GM12878 (cell line): ENCODE results near the gene ZBTB7B. TPM values are rescaled to one million over a fixed set of nuclear protein-coding genes. Genes with fewer than 3 reads are reported as not detected.

ENCODE experiments used
- ATAC-seq: fragments of 200-7000 bp; cut with Tn5 transposase; 3 replicates; pipeline ENCODE4 v1.9.1; 2020; ENCODE audit warnings: mild to moderate bottlenecking, moderate library complexity
- BruUV-seq: library from RNA; stranded (reverse); fragments of 400-500 nt; replicated peaks from 2 replicates; lab custom pipeline; 2021; lab: Mats Ljungman, UMichigan
- CTCF ChIA-PET: fragments of 300-600 bp; sonication (Branson Sonifier 250); formaldehyde crosslinking; extraction: SDS; loops from one replicate; lab custom pipeline; 2021; ENCODE audit warnings: inconsistent platforms; lab: Yijun Ruan, JAX
- POLR2A ChIA-PET: fragments of 350-600 bp; formaldehyde crosslinking; extraction: SDS; loops from one replicate; lab custom pipeline; 2021; ENCODE audit warnings: inconsistent platforms; lab: Charles Lee
- RAD21 ChIA-PET: fragments of 300-600 bp; sonication (Branson Sonifier 250); formaldehyde crosslinking; loops from one replicate; lab custom pipeline; 2023; ENCODE audit warnings: antibody characterized with exemption; ENCODE audit not compliant: unreplicated experiment; lab: Charles Lee
- SMC1A ChIA-PET: fragments of 300-600 bp; sonication (Branson Sonifier 250); formaldehyde crosslinking; loops from one replicate; lab custom pipeline; 2023; ENCODE audit not compliant: unreplicated experiment, uncharacterized antibody; lab: Charles Lee
- DNase-seq: peaks from one replicate; pipeline ENCODE4 v3.0.0-alpha.2; 2011; ENCODE audit warnings: low read depth, low spot score
- FAIRE-seq: peaks from 3 replicates; lab custom pipeline; 2011; peaks lifted over from hg19 to GRCh38; lab: Jason Lieb, UNC
- H2AFZ ChIP-seq: 2 replicates; pipeline ENCODE4 v1.6.0; 2011; ENCODE audit warnings: low read depth, low read length, control low read depth; ENCODE audit not compliant: control insufficient read depth
- H3K27ac ChIP-seq: 2 replicates; pipeline ENCODE4 v1.5.1; 2011; ENCODE audit warnings: control low read depth; ENCODE audit not compliant: control insufficient read depth, insufficient read depth
- H3K27me3 ChIP-seq, 2 experiments: replicated peaks in 1 of 2; 2 replicates each; pipeline versions ENCODE4 v1.6.0 to v1.6.1; 2011; ENCODE audit warnings: low read length in 1 of 2; ENCODE audit not compliant: control insufficient read depth in 2 of 2, insufficient read depth in 2 of 2
- H3K36me3 ChIP-seq, 2 experiments: 2 replicates each; pipeline ENCODE4 v1.5.1; 2011; ENCODE audit warnings: low read length in 1 of 2; ENCODE audit not compliant: control insufficient read depth in 2 of 2, insufficient read depth in 2 of 2
- H3K4me1 ChIP-seq: 2 replicates; pipeline ENCODE4 v1.6.1; 2011; ENCODE audit warnings: mild to moderate bottlenecking, low read length, moderate library complexity, mixed read lengths; ENCODE audit not compliant: control insufficient read depth, insufficient read depth
- H3K4me2 ChIP-seq: 2 replicates; pipeline ENCODE4 v1.6.0; 2011; ENCODE audit warnings: control low read depth; ENCODE audit not compliant: control insufficient read depth, insufficient read depth
- H3K4me3 ChIP-seq: fragments of 200-600 bp; sonication (generic); 2 replicates; pipeline ENCODE4 v1.5.1; 2016
- H3K79me2 ChIP-seq: 2 replicates; pipeline ENCODE4 v1.6.0; 2011; ENCODE audit warnings: low read length; ENCODE audit not compliant: control insufficient read depth, insufficient read depth
- H3K9ac ChIP-seq: 2 replicates; pipeline ENCODE4 v1.8.0; 2011; ENCODE audit warnings: low read length, control low read depth, mixed read lengths; ENCODE audit not compliant: control insufficient read depth, insufficient read depth
- H3K9me3 ChIP-seq: replicated peaks from 3 replicates; pipeline ENCODE4 v1.5.1; 2011; ENCODE audit warnings: mild to moderate bottlenecking, low read length; ENCODE audit not compliant: control insufficient read depth, insufficient read depth
- H4K20me1 ChIP-seq: 2 replicates; pipeline ENCODE4 v1.6.0; 2011; ENCODE audit not compliant: control insufficient read depth, insufficient read depth
- ESRRA ChIP-seq: IDR thresholded peaks from 2 replicates; pipeline ENCODE4 v1.6.1; 2012; ENCODE audit warnings: mild to moderate bottlenecking, low read length, improper control_type of control experiment
- ZNF24 ChIP-seq: fragments of 450-650 bp; IDR thresholded peaks from 2 replicates; pipeline ENCODE4 v1.6.1; 2017; ENCODE audit warnings: antibody characterized with exemption, mild to moderate bottlenecking
- WGBS: methylation state at CpG from one replicate; pipeline ENCODE4 v1.1.6; 2016; ENCODE audit warnings: low lambda C conversion rate; ENCODE audit not compliant: insufficient replicate concordance, insufficient coverage; ENCODE audit errors: missing lambda C conversion rate; 5-methylcytosine and 5-hydroxymethylcytosine counted together
- in situ Hi-C: fragments of 300-500 bp; cut with MboI; formaldehyde crosslinking; loops from 9 replicates; pipeline ENCODE4 v1.14.3; 2018; ENCODE audit warnings: mixed read lengths
- intact Hi-C: fragments of 100-400 bp; cut with micrococcal nuclease; formaldehyde crosslinking; loops from one replicate; pipeline ENCODE4 v1.14.2; 2022; ENCODE audit not compliant: unreplicated experiment
- polyA plus RNA-seq, 11 experiments: library from polyadenylated mRNA; depleted of rRNA in 4 of 11; unstranded in 6 of 11; stranded (reverse) in 5 of 11; fragments of >200 nt; fragmentation: Nextera tagmentation in 4 of 11; fragmentation: Illumina TruSeq in 1 of 11; extraction: Ambion mirVana in 4 of 11; extraction: Trizol in 1 of 11; gene quantifications; 1 replicate in 1 of 11; 2 replicates in 10 of 11; pipeline versions ENCODE4 v1.2.1 to v1.2.3, GENCODE V29; 2011 to 2016; ENCODE audit warnings: inconsistent platforms in 2 of 11, missing spikeins in 2 of 11, low read depth in 1 of 11
- total RNA-seq, 4 experiments: library from RNA; depleted of rRNA in 3 of 4; stranded (reverse); fragments of >200 nt in 3 of 4; fragmentation: Illumina TruSeq in 1 of 4; extraction: Trizol in 1 of 4; gene quantifications; 2 replicates each; pipeline versions ENCODE4 v1.2.1 to v1.2.3, GENCODE V29; 2013 to 2021
- TF ChIP-seq, protein P1 (sequence below), 3 experiments: IDR thresholded peaks in 2 of 3; conservative IDR thresholded peaks in 1 of 3; 2 replicates each; pipeline ENCODE4 v1.5.1; 2011; ENCODE audit warnings: low read depth in 3 of 3, low read length in 3 of 3, mild to moderate bottlenecking in 3 of 3, control low read depth in 2 of 3, moderate library complexity in 2 of 3, inconsistent platforms in 1 of 3, mixed read lengths in 1 of 3; ENCODE audit not compliant: control insufficient read depth in 2 of 3, insufficient read depth in 1 of 3; ENCODE audit errors: extremely low read depth in 1 of 3

Gene ZBTB7B
- total and polyA plus RNA-seq, 10 of the 15 experiments (the other 5 are each of a cell fraction or from before 2014, with no cell fraction given), result 0.11 to 44.9 (median 11.3) TPM

DNA sequence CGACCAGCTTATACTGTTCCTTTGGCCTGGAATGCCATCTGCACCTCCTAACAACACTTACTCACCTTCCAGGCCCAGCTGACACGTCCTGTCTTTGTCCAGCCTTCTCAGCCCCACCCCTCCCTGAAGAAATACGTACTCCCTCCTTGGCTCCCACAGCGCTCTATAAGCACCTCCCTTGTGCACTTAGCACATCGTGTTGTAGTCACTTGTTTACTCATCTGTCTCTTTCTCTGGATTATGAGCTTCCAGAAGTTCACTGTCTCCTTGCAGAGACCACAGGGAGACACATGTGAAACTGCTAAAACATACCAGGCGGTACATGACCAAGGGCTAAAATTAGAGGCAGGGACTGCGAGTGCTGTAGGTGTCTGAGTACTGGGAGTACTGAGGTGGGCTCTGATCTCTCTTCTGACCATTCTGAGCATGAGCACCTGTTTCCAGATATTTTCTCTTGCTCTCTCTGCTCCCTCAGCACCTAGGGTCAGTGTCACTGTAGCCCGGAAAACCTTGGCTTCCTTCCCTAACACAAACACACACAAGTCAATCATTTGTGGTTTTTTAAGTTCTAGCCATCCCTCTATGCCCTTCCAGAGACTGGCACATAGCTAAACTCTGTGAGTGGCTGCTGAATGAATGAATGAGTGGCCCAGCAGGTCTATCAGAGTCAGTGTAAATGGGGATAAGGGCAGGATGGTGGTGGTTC, 36.2 kb downstream of the ZBTB7B start (continued):
- TF ChIP-seq, protein P1, sequence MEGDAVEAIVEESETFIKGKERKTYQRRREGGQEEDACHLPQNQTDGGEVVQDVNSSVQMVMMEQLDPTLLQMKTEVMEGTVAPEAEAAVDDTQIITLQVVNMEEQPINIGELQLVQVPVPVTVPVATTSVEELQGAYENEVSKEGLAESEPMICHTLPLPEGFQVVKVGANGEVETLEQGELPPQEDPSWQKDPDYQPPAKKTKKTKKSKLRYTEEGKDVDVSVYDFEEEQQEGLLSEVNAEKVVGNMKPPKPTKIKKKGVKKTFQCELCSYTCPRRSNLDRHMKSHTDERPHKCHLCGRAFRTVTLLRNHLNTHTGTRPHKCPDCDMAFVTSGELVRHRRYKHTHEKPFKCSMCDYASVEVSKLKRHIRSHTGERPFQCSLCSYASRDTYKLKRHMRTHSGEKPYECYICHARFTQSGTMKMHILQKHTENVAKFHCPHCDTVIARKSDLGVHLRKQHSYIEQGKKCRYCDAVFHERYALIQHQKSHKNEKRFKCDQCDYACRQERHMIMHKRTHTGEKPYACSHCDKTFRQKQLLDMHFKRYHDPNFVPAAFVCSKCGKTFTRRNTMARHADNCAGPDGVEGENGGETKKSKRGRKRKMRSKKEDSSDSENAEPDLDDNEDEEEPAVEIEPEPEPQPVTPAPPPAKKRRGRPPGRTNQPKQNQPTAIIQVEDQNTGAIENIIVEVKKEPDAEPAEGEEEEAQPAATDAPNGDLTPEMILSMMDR (IDR thresholded peaks at IDR 0.05 in 2 of 3, conservative IDR thresholded peaks at IDR 0.05 in 1 of 3; ENCODE audit: control insufficient read depth in 2 of 3, extremely low read depth in 1 of 3, insufficient read depth in 1 of 3, low read depth in 3 of 3, low read length in 3 of 3), result no peak

DNA sequence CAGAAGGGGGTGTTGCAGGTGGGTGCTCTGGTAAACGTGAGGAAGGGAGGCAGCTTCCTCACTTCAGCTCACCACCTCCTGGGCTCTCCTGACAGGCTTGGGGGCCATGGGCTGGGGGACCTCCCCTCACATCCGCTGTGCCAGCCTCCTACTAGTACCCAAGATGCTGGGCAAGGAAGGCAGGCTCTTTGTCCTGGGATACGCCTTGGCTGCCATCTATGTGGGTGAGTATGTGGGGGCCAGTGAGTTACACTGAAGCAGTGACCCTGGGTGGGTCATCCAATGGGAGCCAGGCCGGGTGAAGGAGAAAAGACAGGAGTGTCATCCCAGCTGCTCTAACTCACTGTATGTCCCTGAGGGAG, 36.7 kb downstream of the ZBTB7B start:
- Histone ChIP-seq H3K9me3 (no peaks in the 10 kb centered on the region), H4K20me1 (no peaks in the 10 kb centered on the region), H3K27me3 (peaks cover 5 to 8% of the 10 kb centered on the region in 2 experiments; a peak in 3 of 4 replicates), H3K4me1 (no peaks in the 10 kb centered on the region), H3K9ac (no peak overlapping the region), H3K4me3 (no peak overlapping the region), H3K4me2 (no peak overlapping the region), H3K36me3 (no peaks in the 10 kb centered on the region), H3K79me2 (no peaks in the 10 kb centered on the region), H3K27ac (no peak overlapping the region), H2AFZ (no peak overlapping the region)
- intact Hi-C loops, result no loop called here
- BruUV-seq, result no TSS peak
- TF ChIP-seq ESRRA (no peak), ZNF24 (no peak)
- ATAC-seq (no peak), DNase-seq (no peak), FAIRE-seq (no peak)
- WGBS, result 31% methylated on average over 4 of the region's 4 CpGs
- in situ Hi-C loops, result no loop called here
- ChIA-PET SMC1A (interaction anchor here (0.9 kb wide), 1 partner anchor 22 kb away, joined by 3 read pairs; no protein-coding TSS in a partner anchor), POLR2A (interaction anchor here (1.4 kb wide), 1 partner anchor 17 kb away, joined by 5 read pairs; no protein-coding TSS in a partner anchor), CTCF (interaction anchor here (1.2 to 1.5 kb wide), 2 partner anchors 22 to 493 kb away, joined by 3 to 4 read pairs; no protein-coding TSS in a partner anchor), RAD21 (no interaction called here)
